Neuronal stem cell (in vitro differentiated cells): Measurements from ENCODE around the gene TRIP10.

Experiments used
- DNase-seq: peaks from one replicate; pipeline ENCODE4 v3.0.0-alpha.2; 2013; ENCODE audit warnings: low spot score
- H2AFZ ChIP-seq: one replicate; pipeline ENCODE4 v1.6.1; 2013; ENCODE audit warnings: mild to moderate bottlenecking, low read length, inconsistent platforms
- H2AK5ac ChIP-seq: 2 replicates; pipeline ENCODE4 v1.6.1; 2013; ENCODE audit warnings: low read depth, mild to moderate bottlenecking, inconsistent platforms, low read length, moderate library complexity, mixed read lengths
- H2BK120ac ChIP-seq: 2 replicates; pipeline ENCODE4 v1.6.1; 2013; ENCODE audit warnings: low read depth, mild to moderate bottlenecking, inconsistent platforms, low read length, moderate library complexity, mixed read lengths
- H2BK12ac ChIP-seq: one replicate; pipeline ENCODE4 v1.6.1; 2013; ENCODE audit warnings: low read length, inconsistent platforms
- H2BK15ac ChIP-seq: 2 replicates; pipeline ENCODE4 v1.6.1; 2013; ENCODE audit warnings: mild to moderate bottlenecking, low read length, inconsistent platforms, mixed read lengths
- H2BK5ac ChIP-seq: one replicate; pipeline ENCODE4 v1.6.1; 2013; ENCODE audit warnings: inconsistent platforms, mild to moderate bottlenecking, low read length, moderate library complexity
- H3K14ac ChIP-seq: one replicate; pipeline ENCODE4 v1.6.1; 2013; ENCODE audit warnings: low read length, inconsistent platforms
- H3K18ac ChIP-seq: 2 replicates; pipeline ENCODE4 v1.6.1; 2013; ENCODE audit warnings: low read length, inconsistent platforms
- H3K23ac ChIP-seq: 2 replicates; pipeline ENCODE4 v1.6.1; 2013; ENCODE audit warnings: low read depth, mild to moderate bottlenecking, mixed read lengths, low read length, inconsistent platforms; ENCODE audit not compliant: poor library complexity
- H3K27ac ChIP-seq: replicated peaks from 3 replicates; pipeline ENCODE4 v1.5.1; 2013; ENCODE audit warnings: low read length, inconsistent platforms
- H3K27me3 ChIP-seq, 3 experiments: 2 replicates each; pipeline ENCODE4 v1.6.1; 2013; ENCODE audit warnings: low read length in 3 of 3, mild to moderate bottlenecking in 2 of 3, inconsistent platforms in 1 of 3, low read depth in 1 of 3, mixed read lengths in 1 of 3, moderate library complexity in 1 of 3; ENCODE audit not compliant: control insufficient read depth in 3 of 3, insufficient read depth in 3 of 3
- H3K36me3 ChIP-seq, 2 donors: replicated peaks in 1 of 2; 2 replicates each; pipeline ENCODE4 v1.6.1; 2013; ENCODE audit warnings: low read length in 2 of 2; ENCODE audit not compliant: control insufficient read depth in 2 of 2, insufficient read depth in 2 of 2
- H3K4ac ChIP-seq: 2 replicates; pipeline ENCODE4 v1.6.1; 2013; ENCODE audit warnings: inconsistent platforms, mild to moderate bottlenecking, low read length, moderate library complexity
- H3K4me1 ChIP-seq, 2 donors: 1 replicate in 1 of 2; 2 replicates in 1 of 2; pipeline ENCODE4 v1.6.1; 2013; ENCODE audit warnings: low read length in 2 of 2, low read depth in 1 of 2; ENCODE audit not compliant: control insufficient read depth in 2 of 2, insufficient read depth in 1 of 2
- H3K4me2 ChIP-seq: one replicate; pipeline ENCODE4 v1.6.1; 2013; ENCODE audit warnings: mild to moderate bottlenecking, low read length, inconsistent platforms; ENCODE audit not compliant: insufficient read depth, poor library complexity, severe bottlenecking
- H3K4me3 ChIP-seq, 2 donors: 2 replicates each; pipeline ENCODE4 v1.5.1; 2013; ENCODE audit warnings: low read length in 2 of 2, mild to moderate bottlenecking in 2 of 2, inconsistent platforms in 1 of 2, moderate library complexity in 1 of 2
- H3K79me1 ChIP-seq: one replicate; pipeline ENCODE4 v1.6.1; 2013; ENCODE audit warnings: low read depth, mild to moderate bottlenecking, inconsistent platforms, low read length, moderate library complexity
- H3K9ac ChIP-seq: one replicate; pipeline ENCODE4 v1.6.1; 2013; ENCODE audit warnings: mild to moderate bottlenecking, low read depth, low read length, inconsistent platforms; ENCODE audit not compliant: poor library complexity
- H3K9me3 ChIP-seq, 2 donors: replicated peaks in 1 of 2; 2 replicates each; pipeline versions ENCODE3 to v1.6.1; 2013; ENCODE audit warnings: low read length in 2 of 2, mild to moderate bottlenecking in 2 of 2, inconsistent platforms in 1 of 2, low read depth in 1 of 2, mixed read lengths in 1 of 2, moderate library complexity in 1 of 2; ENCODE audit not compliant: control insufficient read depth in 2 of 2, insufficient read depth in 1 of 2
- H4K8ac ChIP-seq: one replicate; pipeline ENCODE4 v1.6.1; 2013; ENCODE audit warnings: low read depth, mild to moderate bottlenecking, inconsistent platforms, low read length, moderate library complexity
- H4K91ac ChIP-seq: one replicate; pipeline ENCODE4 v1.6.1; 2013; ENCODE audit warnings: low read length, low read depth, mild to moderate bottlenecking, inconsistent platforms; ENCODE audit not compliant: poor library complexity
- WGBS, 2 donors: extraction: QIAGEN DNeasy Blood & Tissue Kit; methylation state at CpG; one replicate each; pipeline ENCODE4 v1.1.7; 2013; ENCODE audit warnings: missing lambda C conversion rate in 2 of 2, mixed read lengths in 1 of 2; ENCODE audit not compliant: insufficient read length in 2 of 2, insufficient replicate concordance in 1 of 2; ENCODE audit errors: extremely low coverage in 2 of 2; 5-methylcytosine and 5-hydroxymethylcytosine counted together

Gene TRIP10

GRCh38 chr19:6705931-6706632 lies 33.4 kb upstream of the TRIP10 start:
- Histone ChIP-seq H3K18ac (no peak overlapping the region), H2AFZ (no peak overlapping the region), H3K23ac (no peak overlapping the region), H3K27ac (no peak overlapping the region), H4K91ac (no peak overlapping the region), H3K14ac (no peak overlapping the region), H3K9ac (no peak overlapping the region), H4K8ac (no peak overlapping the region), H2BK120ac (no peak overlapping the region), H3K9me3 (peaks cover 0 to 4% of the 10 kb centered on the region in 2 donors), H3K79me1 (no peaks in the 10 kb centered on the region), H3K27me3 (peaks cover 0 to 28% (median 19%) of the 10 kb centered on the region in 3 experiments), H3K4me1 (no peaks in the 10 kb centered on the region), H2AK5ac (no peak overlapping the region), H2BK15ac (no peak overlapping the region), H3K4me2 (no peak overlapping the region), H3K4me3 (no peak overlapping the region), H2BK12ac (no peak overlapping the region), H3K4ac (no peak overlapping the region), H3K36me3 (no peaks in the 10 kb centered on the region), H2BK5ac (no peak overlapping the region)
- DNase-seq = no peak
- WGBS, 2 donors = no CpG with 5 or more reads among the region's 11 CpGs

- peaks cover 0 to 4% of the 10 kb centered on the region in 2 donors for H3K9me3 ChIP-seq
- H3K79me1 ChIP-seq = no peaks in the 10 kb centered on the region
- H3K36me3 ChIP-seq = no peaks in the 10 kb centered on the region
- H3K4ac ChIP-seq = no peak overlapping the region
- no CpG with 5 or more reads among the region's 3 CpGs for WGBS, 2 donors
- H3K14ac ChIP-seq = no peak overlapping the region
- no peak overlapping the region for H2AFZ ChIP-seq
- DNase-seq = no peak
- no peak overlapping the region for H3K4me2 ChIP-seq
- no peak overlapping the region for H3K27ac ChIP-seq
- no peak overlapping the region for H4K91ac ChIP-seq
- no peak overlapping the region for H2AK5ac ChIP-seq
- H2BK15ac ChIP-seq = no peak overlapping the region
- H3K27me3 ChIP-seq = peaks cover 0 to 33% (median 23%) of the 10 kb centered on the region in 3 experiments
- no peak overlapping the region for H3K23ac ChIP-seq
- H4K8ac ChIP-seq = no peak overlapping the region
- no peak overlapping the region for H2BK5ac ChIP-seq
- peak overlapping the region; percentile 7 for H3K18ac ChIP-seq
- H2BK120ac ChIP-seq = no peak overlapping the region
- no peaks in the 10 kb centered on the region for H3K4me1 ChIP-seq
- H3K4me3 ChIP-seq = no peak overlapping the region
- peak overlapping the region; percentile 27 for H3K9ac ChIP-seq
- no peak overlapping the region for H2BK12ac ChIP-seq
Measured at GRCh38 chr19:6706633-6706958, 32.9 kb upstream of the TRIP10 start.

- peak overlapping the region; percentile 60 for H2AK5ac ChIP-seq
- no peak overlapping the region for H3K4me2 ChIP-seq
- H3K23ac ChIP-seq = no peak overlapping the region
- peak overlapping the region; percentile 69 for H3K18ac ChIP-seq
- H2BK5ac ChIP-seq = no peak overlapping the region
- H2AFZ ChIP-seq = no peak overlapping the region
- peaks cover 0 to 4% of the 10 kb centered on the region in 2 donors for H3K9me3 ChIP-seq
- H3K14ac ChIP-seq = no peak overlapping the region
- H3K4me3 ChIP-seq = no peak overlapping the region
- H2BK120ac ChIP-seq = no peak overlapping the region
- peak overlapping the region; percentile 72 for H4K91ac ChIP-seq
- H3K36me3 ChIP-seq = no peaks in the 10 kb centered on the region
- H2BK15ac ChIP-seq = peak overlapping the region; percentile 34
- no peak overlapping the region for H2BK12ac ChIP-seq
- H3K4me1 ChIP-seq = no peaks in the 10 kb centered on the region
- peaks cover 0 to 39% (median 28%) of the 10 kb centered on the region in 3 experiments for H3K27me3 ChIP-seq
- H3K9ac ChIP-seq = no peak overlapping the region
- DNase-seq = no peak
- no peak overlapping the region for H3K27ac ChIP-seq
- no CpG with 5 or more reads among the region's 44 CpGs for WGBS, 2 donors
- peak overlapping the region; percentile 43 for H4K8ac ChIP-seq
- no peaks in the 10 kb centered on the region for H3K79me1 ChIP-seq
- H3K4ac ChIP-seq = no peak overlapping the region
Measured at GRCh38 chr19:6707011-6707657, 32.3 kb upstream of the TRIP10 start.

GRCh38 chr19:6707658-6708018 lies 31.8 kb upstream of the TRIP10 start:
- H2AFZ ChIP-seq = no peak overlapping the region
- H3K36me3 ChIP-seq = no peaks in the 10 kb centered on the region
- peak overlapping the region; percentile 13 for H2AK5ac ChIP-seq
- no peaks in the 10 kb centered on the region for H3K4me1 ChIP-seq
- no peak overlapping the region for H4K91ac ChIP-seq
- H3K27ac ChIP-seq = no peak overlapping the region
- no peak for DNase-seq
- peak overlapping the region; percentile 21 for H3K14ac ChIP-seq
- peak overlapping the region; percentile 4 for H3K9ac ChIP-seq
- no peak overlapping the region for H3K18ac ChIP-seq
- H3K4me3 ChIP-seq = no peak overlapping the region
- H3K4ac ChIP-seq = no peak overlapping the region
- peak overlapping the region; percentile 43 for H4K8ac ChIP-seq
- H3K9me3 ChIP-seq = peaks cover 0 to 4% of the 10 kb centered on the region in 2 donors
- WGBS, 2 donors = no CpG with 5 or more reads among the region's 16 CpGs
- H2BK12ac ChIP-seq = no peak overlapping the region
- H2BK120ac ChIP-seq = no peak overlapping the region
- no peak overlapping the region for H2BK15ac ChIP-seq
- no peak overlapping the region for H3K23ac ChIP-seq
- H3K79me1 ChIP-seq = no peaks in the 10 kb centered on the region
- no peak overlapping the region for H2BK5ac ChIP-seq
- no peak overlapping the region for H3K4me2 ChIP-seq
- peaks cover 0 to 41% (median 28%) of the 10 kb centered on the region in 3 experiments for H3K27me3 ChIP-seq
